ENCODE data around the gene CAMSAP1. TPM values are rescaled to one million over a fixed set of nuclear protein-coding genes. Genes with fewer than 3 reads are reported as not detected.

CAMSAP1 gene
- total RNA-seq, 4 donors from 2014 or later = 31.2 to 85.3 (median 51.6) TPM

GRCh38 chr9:135851748-135852147 is 55.6 kb downstream of the CAMSAP1 start:
- no peak for DNase-seq
- H3K36me3 ChIP-seq = peaks cover 0 to 96% (median 12%) of the 10 kb centered on the region in 3 donors
- intact Hi-C loops (cut with DNase I) = no loop called here

DNA sequence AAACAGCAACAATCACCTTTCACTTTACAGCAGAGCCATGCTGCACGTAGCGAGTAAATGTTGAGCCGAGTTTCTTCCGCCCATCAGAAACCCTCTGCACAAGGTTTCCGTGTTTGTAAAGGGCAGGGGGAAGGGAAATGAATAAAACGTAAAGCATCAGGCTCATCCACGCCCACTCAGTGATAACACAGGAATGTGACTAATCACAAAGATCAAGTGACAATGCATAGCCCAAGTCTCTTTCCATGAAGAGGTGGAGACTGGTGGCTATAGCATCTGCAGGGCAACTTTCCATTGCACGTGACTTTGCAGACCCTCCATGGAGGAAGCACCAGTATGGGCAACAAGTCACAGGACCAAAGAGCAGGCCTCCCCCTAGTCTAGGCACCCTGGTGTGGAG is 56.6 kb downstream of the CAMSAP1 start:
- intact Hi-C loops (cut with DNase I) = no loop called here
- no peaks in the 10 kb centered on the region for H3K27me3 ChIP-seq
- DNase-seq = no peak
- no peak for TF ChIP-seq POLR2A (IDR thresholded peaks at IDR 0.05)
- TF ChIP-seq, protein P1, sequence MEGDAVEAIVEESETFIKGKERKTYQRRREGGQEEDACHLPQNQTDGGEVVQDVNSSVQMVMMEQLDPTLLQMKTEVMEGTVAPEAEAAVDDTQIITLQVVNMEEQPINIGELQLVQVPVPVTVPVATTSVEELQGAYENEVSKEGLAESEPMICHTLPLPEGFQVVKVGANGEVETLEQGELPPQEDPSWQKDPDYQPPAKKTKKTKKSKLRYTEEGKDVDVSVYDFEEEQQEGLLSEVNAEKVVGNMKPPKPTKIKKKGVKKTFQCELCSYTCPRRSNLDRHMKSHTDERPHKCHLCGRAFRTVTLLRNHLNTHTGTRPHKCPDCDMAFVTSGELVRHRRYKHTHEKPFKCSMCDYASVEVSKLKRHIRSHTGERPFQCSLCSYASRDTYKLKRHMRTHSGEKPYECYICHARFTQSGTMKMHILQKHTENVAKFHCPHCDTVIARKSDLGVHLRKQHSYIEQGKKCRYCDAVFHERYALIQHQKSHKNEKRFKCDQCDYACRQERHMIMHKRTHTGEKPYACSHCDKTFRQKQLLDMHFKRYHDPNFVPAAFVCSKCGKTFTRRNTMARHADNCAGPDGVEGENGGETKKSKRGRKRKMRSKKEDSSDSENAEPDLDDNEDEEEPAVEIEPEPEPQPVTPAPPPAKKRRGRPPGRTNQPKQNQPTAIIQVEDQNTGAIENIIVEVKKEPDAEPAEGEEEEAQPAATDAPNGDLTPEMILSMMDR (IDR thresholded peaks at IDR 0.05) = no peak
- H3K4me3 ChIP-seq = no peak overlapping the region
- peaks cover 0 to 92% (median 12%) of the 10 kb centered on the region in 3 donors for H3K36me3 ChIP-seq
- H3K4me1 ChIP-seq = peaks cover 0 to 6% (median 0%) of the 10 kb centered on the region in 3 donors
- no peak overlapping the region for H3K27ac ChIP-seq
- WGBS, 2 donors = 78 to 80% methylated on average over 8 of the region's 8 CpGs
- no peaks in the 10 kb centered on the region for H3K9me3 ChIP-seq

More at GRCh38 chr9:135851748-135852147, 55.6 kb downstream of the CAMSAP1 start:
- WGBS, 2 donors = 53 to 59% methylated on average over 15 to 16 of the region's 16 CpGs
- Histone ChIP-seq H3K4me3 (no peak overlapping the region), H3K27ac (peak overlapping the region in 1 of 4 donors; percentile 39), H3K27me3 (no peaks in the 10 kb centered on the region), H3K9me3 (no peaks in the 10 kb centered on the region), H3K4me1 (peaks cover 0 to 6% (median 0%) of the 10 kb centered on the region in 3 donors)
- no peak for TF ChIP-seq POLR2A (IDR thresholded peaks at IDR 0.05)
- TF ChIP-seq, protein P1 (IDR thresholded peaks at IDR 0.05) = no peak

- Histone ChIP-seq H3K27me3 (no peaks in the 10 kb centered on the region), H3K9me3 (no peaks in the 10 kb centered on the region)
Observed at GRCh38 chr9:135849181-135849580, 58.2 kb downstream of the CAMSAP1 start.

GRCh38 chr9:135848341-135849047 is 58.9 kb downstream of the CAMSAP1 start:
- 84 to 85% methylated on average over 13 of the region's 13 CpGs for WGBS, 2 donors
- intact Hi-C loops (cut with DNase I) = no loop called here
- H3K4me1 ChIP-seq = peaks cover 0 to 6% (median 0%) of the 10 kb centered on the region in 3 donors
- DNase-seq = no peak
- H3K9me3 ChIP-seq = no peaks in the 10 kb centered on the region
- peaks cover 0 to 86% (median 8%) of the 10 kb centered on the region in 3 donors for H3K36me3 ChIP-seq
- TF ChIP-seq, protein P1 (IDR thresholded peaks at IDR 0.05) = no peak
- no peak for TF ChIP-seq POLR2A (IDR thresholded peaks at IDR 0.05)
- H3K27me3 ChIP-seq = no peaks in the 10 kb centered on the region
- no peak overlapping the region for H3K27ac ChIP-seq
- H3K4me3 ChIP-seq = no peak overlapping the region

More at GRCh38 chr9:135849181-135849580, 58.2 kb downstream of the CAMSAP1 start:
- DNase-seq = no peak
- no peak overlapping the region for H3K27ac ChIP-seq
- TF ChIP-seq, protein P1 (IDR thresholded peaks at IDR 0.05) = no peak
- no peak for TF ChIP-seq POLR2A (IDR thresholded peaks at IDR 0.05)
- peaks cover 0 to 87% (median 8%) of the 10 kb centered on the region in 3 donors for H3K36me3 ChIP-seq
- peaks cover 0 to 6% (median 0%) of the 10 kb centered on the region in 3 donors for H3K4me1 ChIP-seq
- intact Hi-C loops (cut with DNase I) = no loop called here
- H3K4me3 ChIP-seq = no peak overlapping the region
- 86 to 92% methylated on average over 8 of the region's 8 CpGs for WGBS, 2 donors

GRCh38 chr9:135847833-135848232 is 59.5 kb downstream of the CAMSAP1 start:
- 29 to 46% methylated on average over 1 of the region's 1 CpG for WGBS, 2 donors
- H3K36me3 ChIP-seq = peaks cover 0 to 86% (median 11%) of the 10 kb centered on the region in 3 donors
- H3K27me3 ChIP-seq = no peaks in the 10 kb centered on the region
- intact Hi-C loops (cut with DNase I) = no loop called here
- H3K27ac ChIP-seq = no peak overlapping the region
- H3K9me3 ChIP-seq = no peaks in the 10 kb centered on the region
- H3K4me1 ChIP-seq = peaks cover 0 to 6% (median 0%) of the 10 kb centered on the region in 3 donors
- TF ChIP-seq POLR2A (IDR thresholded peaks at IDR 0.05) = no peak
- TF ChIP-seq, protein P1 (IDR thresholded peaks at IDR 0.05) = no peak
- DNase-seq = no peak
- H3K4me3 ChIP-seq = no peak overlapping the region

Measured in esophagus squamous epithelium (tissue), 5 donors.